Measurements from ENCODE around the gene LITAF.

LITAF gene

DNA sequence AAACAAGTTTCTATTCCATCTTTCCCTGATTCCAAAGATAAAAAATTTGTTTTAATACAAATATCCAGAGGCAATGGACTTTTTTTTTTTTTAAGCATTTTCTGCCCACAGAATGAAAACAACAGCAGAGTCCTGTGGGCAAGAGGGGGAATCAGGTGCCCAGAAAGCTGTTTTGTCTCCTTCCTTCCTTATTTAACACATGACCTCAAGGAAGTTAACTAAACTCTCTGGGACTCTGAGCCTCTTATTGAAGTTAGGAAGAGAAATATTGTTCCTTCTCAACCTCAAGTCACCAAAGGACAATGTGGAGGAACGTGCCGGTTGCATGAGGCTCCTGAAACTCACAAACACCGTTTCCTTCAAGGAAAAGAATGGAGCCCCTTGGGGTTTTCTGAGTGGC, 34.9 kb downstream of the LITAF start:
- no peak for DNase-seq (ENCODE audit: low read depth in 2 of 2)

DNA sequence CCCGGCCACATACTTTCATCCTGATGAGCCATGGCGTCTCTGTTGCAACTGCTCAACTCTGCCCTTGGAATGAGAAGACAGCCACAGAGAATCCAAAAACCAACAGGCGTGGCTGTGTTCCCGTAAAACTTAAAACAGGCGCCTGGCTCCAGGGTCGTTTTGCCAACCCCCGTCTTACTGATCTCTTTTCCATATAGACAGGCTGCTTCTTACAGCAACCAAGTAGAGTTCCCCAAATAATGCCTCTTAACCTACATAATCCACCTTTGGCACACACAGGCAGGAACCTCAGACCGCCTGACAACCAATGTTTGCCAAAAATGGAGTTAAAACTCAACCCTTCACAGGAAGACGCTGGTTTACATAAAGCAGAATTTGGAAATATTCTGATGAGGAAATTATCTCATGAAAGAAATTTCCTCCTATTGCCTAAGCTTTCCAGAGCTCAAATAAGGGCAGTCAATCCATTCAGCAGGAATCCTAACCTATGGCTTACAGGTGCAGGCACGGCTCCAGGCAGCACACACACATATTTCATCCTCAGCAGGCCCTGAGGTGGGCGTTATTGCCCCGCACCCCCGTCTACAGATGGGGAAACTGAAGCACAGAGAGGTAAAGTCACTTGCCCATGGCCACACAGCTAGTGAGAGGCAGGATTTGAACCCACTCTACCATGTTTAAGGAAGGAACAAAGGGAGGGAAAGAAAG, 35.8 kb downstream of the LITAF start:
- DNase-seq (ENCODE audit: low read depth in 2 of 2): no peak

DNA sequence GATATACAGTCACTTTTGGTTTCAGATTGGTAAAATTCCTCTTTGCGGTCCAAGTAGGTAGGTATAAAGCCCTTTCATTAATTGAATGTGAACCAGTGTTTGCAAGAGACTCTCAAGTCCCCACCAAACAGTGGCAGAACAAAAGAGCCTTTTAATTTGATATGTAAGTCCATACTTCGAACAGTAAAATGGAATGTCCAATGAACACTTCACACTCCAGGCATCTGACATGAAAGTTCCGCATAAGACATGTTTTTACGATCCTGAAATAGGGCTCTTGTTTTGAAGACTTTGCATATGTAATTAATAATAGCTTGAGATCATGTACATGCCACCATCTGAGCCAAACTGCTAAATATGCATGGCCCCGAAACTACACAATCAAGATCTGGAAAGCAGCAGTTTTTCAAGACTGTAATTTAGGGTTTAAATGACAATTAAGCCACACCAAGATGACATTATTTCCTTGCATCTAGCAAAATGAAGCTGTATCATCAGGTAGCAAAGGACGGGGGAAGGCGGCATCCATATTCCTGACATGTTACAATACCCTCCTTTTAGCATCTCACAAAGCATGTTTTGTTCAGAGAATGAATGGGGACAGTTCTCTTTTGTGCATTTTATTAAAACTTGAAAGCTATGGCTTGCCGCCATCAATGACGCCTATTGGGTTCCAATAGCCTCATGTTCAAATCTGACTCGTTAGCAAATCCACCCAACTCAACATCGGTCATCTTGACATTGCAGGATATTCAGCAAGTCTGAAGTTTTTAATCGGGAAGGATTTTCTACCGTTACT, 39.4 kb downstream of the LITAF start:
- DNase-seq (ENCODE audit: low read depth in 2 of 2): no peak

DNA sequence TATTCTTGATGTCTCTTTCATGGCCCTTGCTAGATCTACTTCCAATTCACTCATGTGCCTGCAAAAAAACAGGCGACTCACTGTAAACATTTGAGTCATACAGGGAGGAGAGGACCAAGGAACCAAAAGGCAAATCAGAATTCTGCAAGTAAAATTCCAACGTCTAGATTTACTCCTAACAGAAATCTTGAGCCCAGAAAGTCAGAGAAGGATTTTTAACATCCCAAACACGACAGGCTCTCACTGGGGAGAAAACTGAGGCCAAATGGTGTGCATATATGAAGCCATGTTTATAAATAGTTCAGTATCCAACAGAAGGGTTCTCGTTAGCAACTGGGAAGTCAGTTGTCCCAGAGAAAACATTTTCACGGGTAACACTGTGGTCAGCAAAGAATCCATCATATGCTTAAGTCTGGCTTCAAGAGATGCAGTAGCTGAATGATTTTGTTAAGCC, 40.1 kb downstream of the LITAF start:
- DNase-seq (ENCODE audit: low read depth in 2 of 2): no peak

DNA sequence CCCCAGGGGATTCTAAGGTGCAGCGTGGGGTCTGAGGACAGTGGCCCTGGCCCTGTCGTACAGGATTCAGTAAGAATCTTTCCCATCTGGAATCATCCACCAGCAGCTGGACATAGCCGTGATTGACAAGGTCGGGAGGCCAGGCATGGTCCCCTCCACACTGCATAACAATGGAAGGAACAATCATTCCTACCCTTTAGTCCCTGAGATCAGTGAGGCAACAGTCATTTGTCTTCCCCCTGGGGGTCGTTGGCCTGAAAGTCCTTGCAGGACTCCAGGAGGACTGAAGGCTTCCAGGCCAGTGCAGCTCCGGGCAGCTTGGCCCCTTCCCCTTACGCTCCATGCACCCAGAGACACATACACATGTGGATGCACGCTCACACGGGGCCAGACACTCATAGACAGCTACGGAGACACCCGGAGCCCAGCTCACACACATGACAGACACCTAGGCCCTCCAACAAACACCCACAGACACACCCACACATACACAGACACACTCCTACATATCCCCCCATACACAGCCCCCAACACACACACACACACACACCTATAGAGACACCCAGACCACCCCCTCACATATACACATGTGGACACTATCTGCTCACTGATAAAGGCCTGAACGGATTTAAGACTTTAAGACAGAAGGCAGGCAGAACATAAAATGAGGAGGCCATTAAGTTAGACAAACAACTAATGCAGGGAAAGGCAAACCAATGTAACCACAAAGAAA, 42.9 kb downstream of the LITAF start:
- no peak for DNase-seq (ENCODE audit: low read depth in 2 of 2)

DNA sequence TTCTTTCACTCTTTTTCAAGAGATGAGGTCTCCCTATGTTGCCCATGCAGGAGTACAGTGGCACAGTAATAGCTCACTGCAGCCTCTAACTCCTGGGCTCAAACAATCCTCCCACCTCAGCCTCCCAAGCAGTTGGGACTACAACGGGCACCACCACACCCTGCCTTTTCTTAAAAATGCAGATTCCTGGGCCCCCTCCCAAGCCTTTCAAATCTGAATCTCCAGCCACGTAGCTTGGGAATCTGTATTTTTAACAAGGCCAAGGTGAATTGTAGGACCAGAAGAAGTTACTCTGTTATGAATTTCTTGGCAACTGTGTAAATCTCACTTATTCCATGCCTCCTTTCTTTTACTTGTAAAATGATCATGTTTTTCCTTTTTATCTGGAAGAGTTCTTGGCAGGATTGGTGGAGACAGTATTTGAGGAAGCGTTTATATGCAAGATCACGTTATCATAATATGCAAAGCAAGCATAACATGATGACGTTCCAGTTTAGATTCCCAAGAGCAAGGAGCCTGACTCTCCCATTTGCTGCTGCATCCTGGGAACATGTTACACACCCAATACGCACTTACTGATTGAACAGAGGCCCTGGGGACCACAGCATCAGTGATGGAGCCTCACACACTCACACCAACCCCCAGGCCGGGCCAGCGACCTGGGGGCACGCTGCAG, 44.5 kb downstream of the LITAF start:
- no peak for DNase-seq (ENCODE audit: low read depth in 2 of 2)

DNA sequence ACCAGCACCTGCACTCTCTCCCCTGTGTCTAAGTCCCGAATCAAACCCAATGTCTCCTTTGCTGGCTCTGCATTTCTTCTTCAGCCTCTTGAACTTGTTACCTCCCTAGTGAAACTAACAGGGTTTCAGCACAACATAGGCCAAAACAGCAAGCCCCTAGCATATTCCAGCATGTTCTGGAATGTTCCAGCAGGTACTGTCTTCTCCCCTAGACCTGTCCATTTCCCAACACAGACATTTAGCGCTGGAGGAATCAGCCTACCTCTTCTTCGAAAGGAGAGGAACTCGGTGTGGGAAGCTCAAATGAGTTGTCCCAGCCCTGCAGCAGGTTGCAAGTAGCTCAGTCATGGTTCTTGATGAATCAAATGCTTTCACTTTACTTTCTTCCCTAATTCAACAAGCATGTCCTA, 47.1 kb downstream of the LITAF start:
- DNase-seq (ENCODE audit: low read depth in 2 of 2): no peak

DNA sequence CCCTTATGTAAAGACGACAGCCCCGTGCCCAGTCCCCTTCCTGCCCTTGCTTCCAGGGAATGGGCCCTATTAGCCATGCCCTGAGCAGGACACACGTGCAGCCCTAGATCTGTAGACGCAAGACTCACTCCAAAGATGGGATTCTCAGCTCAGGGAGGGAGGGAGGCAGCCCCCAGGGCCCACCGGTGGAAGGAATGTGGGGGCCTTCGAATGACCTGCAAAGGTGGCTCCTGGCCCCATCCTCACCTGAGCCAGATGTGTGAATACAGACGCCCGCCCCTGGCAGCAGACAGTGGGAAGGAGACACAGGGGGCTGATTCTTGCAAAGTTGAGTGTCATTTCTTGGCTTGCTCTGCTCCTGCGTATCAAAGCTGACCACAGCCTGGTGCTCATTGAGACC, 47.8 kb downstream of the LITAF start:
- DNase-seq (ENCODE audit: low read depth in 2 of 2): no peak

DNA sequence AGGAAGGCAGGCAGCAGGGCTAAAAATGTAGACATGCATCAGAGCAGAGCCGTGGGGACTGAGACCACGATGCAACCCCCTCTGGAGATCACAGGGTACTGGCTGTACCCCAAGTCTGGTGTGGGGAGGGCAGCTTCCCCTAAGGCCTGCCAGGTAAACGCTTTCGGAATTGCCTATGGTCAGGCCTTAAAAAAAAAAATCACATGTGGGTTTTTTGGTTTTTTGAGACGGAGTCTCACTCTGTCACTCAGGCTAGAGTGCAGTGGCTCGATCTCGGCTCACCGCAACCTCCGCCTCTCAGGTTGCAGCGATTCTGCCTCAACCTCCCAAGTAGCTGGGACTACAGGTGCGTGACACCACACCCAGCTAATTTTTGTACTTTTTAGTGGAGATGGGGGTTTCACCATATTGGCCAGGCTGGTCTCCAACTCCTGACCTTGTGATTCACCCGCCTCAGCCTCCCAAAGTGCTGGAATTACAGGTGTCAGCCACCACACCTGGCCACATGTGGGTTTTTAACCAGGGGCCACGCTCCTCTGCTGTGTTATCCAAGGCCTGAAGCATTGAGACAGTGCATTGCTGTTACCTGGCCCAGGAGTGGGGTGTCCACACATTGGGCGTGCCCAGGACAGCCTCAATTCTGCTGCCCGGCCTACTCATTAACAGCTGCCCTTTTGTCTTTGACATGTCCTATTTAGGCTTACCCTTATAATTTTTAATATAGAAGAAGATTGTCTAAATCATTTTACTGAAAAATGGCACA, 50.4 kb downstream of the LITAF start:
- DNase-seq (ENCODE audit: low read depth in 2 of 2): no peak

DNA sequence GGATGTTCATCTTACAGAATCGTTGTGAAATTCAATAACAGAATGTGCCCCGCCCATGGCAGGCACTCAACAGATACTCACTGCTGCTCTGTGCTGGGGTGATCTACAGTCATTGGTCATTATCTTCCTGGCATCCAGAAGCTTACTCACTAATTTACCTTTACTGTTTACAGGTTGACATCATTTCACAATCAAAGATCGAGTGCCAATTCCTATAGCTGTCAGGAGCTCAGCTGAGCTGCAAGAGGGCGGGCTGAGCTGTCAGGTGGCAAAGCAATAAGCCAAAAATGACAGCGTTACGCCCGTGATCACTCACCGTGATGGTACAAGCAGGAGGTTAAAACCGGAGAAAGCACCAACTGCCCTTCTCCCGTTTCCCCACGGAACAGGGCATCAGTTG, 51.2 kb downstream of the LITAF start:
- no peak for DNase-seq (ENCODE audit: low read depth in 2 of 2)

DNA sequence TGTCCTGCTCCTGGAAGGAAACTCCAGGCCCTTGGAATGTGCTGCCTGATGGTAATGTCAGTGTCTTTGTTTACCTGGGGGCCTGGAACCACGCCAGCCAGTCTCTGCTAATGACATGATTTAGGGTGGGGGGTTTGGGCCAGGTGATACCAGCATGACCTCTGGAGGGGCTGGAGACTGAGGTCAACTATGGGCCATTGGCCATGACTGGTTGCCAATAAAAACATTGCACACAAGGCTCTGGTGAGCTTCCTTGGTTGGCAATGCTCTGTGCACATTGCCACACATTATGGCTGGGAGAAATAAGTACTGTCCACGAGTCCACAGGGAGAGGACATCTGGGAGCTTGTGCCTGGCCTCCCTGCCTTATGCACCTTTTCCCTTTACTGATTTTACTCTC, 52.5 kb downstream of the LITAF start:
- no peak for DNase-seq (ENCODE audit: low read depth in 2 of 2)

DNA sequence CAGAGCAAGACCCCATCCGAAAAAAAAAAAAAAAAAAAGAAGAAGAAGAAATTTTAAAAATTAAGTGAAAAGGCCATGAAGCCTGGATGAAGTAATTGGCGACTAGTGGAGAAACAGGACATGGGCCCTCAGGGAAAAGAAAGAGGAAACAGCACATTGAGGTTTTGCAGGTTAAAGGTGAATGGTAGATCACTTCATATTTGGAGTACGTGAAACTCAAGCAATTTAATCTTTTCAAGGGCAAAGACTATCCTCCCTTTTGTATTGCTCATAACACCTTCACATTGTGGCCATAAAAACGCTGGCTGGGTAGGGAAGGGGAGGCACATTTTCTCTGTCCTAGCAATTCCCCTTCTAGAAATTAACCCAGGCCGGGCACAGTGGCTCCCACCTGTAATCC, 53.1 kb downstream of the LITAF start:
- no peak for DNase-seq (ENCODE audit: low read depth in 2 of 2)

DNA sequence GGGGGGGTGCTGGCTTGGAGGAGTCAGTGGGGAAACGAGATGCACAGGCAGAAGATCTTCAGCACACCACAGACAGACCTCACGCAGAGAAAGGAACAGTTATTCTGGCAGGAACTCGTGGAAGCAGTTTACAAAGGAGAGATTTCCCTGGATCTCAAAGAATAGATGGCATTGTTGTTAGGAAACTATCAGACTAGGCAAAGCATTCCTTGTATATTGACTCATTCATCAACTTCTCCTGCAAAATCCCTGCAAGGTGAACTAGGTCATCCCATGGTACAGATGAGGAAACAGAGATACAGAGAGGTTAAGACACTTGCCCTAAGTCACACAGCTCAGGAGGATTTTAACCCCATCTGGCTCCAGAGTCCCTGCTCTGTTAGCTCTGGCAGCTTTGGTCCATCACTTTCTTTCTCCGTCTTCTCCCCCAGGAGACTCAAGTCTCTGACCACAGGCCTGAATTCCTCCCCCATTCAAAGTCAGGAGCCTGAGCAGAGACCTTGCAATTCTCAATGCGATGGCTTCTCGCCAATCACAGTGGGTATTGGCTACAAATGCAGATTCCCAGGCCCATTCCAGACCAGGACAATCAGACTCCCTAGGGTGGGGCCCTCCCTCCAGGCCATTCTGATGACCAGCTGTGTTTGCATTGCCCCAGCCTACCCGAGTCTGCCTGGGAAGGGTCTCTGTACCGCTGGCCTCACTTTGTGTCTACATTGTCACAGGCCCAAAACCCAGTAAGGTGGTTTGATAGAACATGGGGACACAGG, 56.4 kb downstream of the LITAF start:
- DNase-seq (ENCODE audit: low read depth in 2 of 2): no peak

DNA sequence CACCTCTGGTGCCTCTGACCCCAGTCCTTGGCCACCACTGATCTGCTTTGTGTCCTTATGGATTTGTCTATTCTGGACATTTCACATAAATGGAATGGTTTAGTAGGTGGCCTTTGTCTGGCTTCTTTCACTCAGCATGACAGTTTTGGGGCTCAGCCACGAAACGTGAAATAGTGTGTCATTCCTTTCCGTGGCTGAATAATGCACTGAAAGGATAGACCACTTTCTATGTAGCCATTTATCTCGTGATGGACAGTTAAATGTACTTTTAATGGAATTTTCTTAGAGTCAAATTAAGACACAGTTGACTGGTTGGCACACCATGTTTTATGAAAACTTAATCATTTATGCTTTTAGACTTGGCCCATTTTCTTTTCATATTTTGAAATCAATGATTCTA, 57.4 kb downstream of the LITAF start:
- DNase-seq (ENCODE audit: low read depth in 2 of 2): no peak

DNA sequence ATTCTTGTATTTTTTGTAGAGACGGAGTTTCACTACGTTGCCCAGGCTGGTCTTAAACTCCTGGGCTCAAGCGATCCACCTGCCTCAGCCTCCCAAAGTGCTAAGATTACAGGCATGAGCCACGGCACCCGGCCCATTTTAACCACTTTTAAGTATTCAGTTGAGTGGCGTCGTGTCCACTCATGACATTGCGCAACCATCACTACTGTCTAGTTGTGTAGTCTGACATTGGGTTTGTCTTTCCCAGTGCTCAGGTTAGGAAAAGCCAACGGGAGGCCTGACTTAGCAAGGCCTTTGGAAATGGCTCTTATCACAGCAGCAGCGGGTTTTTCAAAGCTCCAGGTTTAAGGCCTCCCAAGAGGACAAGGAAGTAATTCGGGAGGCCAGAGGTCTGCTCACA, 58.7 kb downstream of the LITAF start:
- DNase-seq (ENCODE audit: low read depth in 2 of 2): no peak

DNA sequence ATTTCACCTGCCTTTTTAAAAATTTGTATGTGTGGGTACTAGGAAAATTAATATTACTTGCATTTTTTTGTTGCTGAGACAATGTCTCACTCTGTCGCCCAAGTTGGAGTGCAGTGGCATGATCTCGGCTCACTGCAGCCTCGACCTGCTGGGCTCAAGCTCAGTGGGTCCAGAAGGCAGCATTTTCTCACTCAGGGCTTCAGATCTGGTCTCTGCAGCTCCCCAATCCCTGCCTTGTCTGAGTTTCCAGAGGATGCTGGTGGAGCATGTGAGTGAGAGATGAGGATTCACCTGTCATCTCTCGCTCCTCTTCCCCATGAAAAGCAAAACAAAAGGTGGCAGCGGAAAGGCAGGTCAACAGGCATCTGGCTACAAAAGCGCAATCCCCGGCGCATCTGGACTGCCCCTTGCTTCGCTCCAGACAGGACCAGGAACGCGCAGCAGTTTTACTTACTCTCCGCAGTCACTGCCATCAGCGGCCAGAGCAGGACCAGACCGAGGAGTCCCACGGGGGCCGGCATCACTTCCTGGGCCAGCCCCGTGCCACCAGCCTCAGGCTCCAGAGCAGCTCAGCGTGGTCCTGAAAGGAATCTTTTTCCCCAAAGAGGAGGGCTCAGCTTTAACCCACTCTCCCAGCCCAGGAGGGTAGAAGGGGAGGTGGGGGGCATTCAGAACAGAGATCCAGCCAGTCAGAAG, 59.9 kb downstream of the LITAF start:
- DNase-seq (ENCODE audit: low read depth in 2 of 2): no peak

DNA sequence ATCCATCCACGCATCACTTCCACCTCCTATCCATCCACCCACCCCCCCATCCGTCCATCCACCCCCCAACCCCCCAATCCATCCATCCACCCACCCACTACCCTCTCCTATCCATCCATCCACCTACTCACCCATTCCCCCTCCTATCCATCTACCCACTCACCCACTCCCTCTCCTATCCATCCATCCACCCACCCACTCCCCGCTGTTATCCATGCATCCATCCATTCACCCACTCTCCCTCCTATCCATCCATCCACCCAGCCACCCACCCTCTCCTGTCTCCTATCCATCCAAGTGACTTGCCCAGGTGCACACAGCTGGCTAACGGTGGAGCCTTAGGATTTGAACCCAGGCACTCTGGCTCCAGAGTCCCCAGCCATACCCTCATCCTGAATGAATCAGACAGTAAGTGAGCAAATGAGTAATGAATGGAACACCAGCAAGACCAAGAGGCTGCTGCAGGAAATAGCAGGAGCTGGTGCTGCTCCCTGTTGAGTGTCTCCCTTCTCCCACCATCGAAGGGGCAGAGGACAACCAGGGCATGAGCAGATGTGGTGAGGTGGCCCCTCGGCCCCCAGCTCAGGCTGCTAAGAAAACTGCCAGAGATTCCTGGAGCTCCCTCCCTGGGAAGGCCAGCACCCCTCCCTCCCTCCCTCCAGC, 62.5 kb downstream of the LITAF start:
- no peak for DNase-seq (ENCODE audit: low read depth in 2 of 2)

DNA sequence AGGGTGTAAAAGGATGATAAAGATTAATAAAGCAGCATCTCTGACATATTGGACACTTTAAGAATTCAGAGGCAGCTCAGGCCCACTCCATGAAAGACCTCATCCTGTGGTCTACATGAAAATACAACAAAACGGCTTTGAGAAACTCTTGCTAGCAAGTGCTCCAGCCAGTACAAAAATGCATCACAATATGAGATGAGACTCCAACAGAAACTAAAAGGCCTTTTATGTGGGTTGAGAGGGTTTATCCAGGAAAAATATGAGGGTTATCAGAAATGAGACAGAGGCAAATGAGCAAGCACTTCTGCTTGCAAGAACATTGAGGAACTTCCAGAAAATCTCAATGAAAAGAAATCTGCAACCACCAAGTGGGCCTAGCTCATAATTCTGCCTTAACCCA, 65.7 kb downstream of the LITAF start:
- no peak for DNase-seq (ENCODE audit: low read depth in 2 of 2)

DNA sequence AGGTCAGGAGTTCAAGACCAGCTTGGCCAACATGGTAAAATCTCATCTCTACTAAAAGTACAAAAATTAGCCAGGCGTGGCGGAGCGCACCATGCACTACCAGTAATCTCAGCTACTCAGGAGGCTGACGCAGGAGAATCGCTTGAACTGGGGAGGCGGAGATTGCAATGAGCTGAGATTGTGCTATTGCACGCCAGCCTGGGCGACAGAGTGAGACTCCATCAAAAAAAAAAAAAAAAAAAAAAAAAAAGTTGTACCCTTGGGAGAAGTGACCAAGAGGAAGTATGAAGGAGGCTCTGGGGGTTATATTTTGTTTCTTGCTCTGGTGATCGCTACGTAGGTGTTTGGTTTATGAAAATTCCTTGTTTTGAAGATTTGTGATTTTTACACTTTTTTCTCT, 66.3 kb downstream of the LITAF start:
- DNase-seq (ENCODE audit: low read depth in 2 of 2): no peak
